GM18508 (cell line): ENCODE data around the gene SAPCD2.

Experiments used
- ATAC-seq: cut with Tn5 transposase; IDR thresholded peaks from one replicate; pipeline ENCODE4 v1.9.1; 2021; ENCODE audit warnings: moderate number of reproducible peaks; ENCODE audit not compliant: insufficient read depth, unreplicated experiment

SAPCD2 gene

GRCh38 chr9:137020771-137021567 lies 49.4 kb downstream of the SAPCD2 start:
- no peak for ATAC-seq

- ATAC-seq, result no peak
Measured at GRCh38 chr9:137019891-137020683, 50.3 kb downstream of the SAPCD2 start.

GRCh38 chr9:137018761-137019559 lies 51.4 kb downstream of the SAPCD2 start:
- no peak for ATAC-seq

- ATAC-seq, result no peak
Measured at GRCh38 chr9:137017791-137018497, 52.4 kb downstream of the SAPCD2 start.

- ATAC-seq, result no peak
Measured at GRCh38 chr9:137017071-137017470, 53.3 kb downstream of the SAPCD2 start.

GRCh38 chr9:137016436-137016835 lies 53.9 kb downstream of the SAPCD2 start:
- ATAC-seq, result no peak

- no peak for ATAC-seq
Measured at GRCh38 chr9:137015976-137016375, 54.4 kb downstream of the SAPCD2 start.

GRCh38 chr9:137015540-137015930 lies 54.8 kb downstream of the SAPCD2 start:
- no peak for ATAC-seq

GRCh38 chr9:137014776-137015539 lies 55.4 kb downstream of the SAPCD2 start:
- ATAC-seq, result no peak

- no peak for ATAC-seq
Measured at GRCh38 chr9:137014166-137014565, 56.2 kb downstream of the SAPCD2 start.

GRCh38 chr9:137013571-137013940 lies 56.8 kb downstream of the SAPCD2 start:
- no peak for ATAC-seq

GRCh38 chr9:137012694-137013570 lies 57.4 kb downstream of the SAPCD2 start:
- no peak for ATAC-seq
